Fibroblast of the conjunctiva (primary cell): ENCODE data around the gene GABRB2.

ENCODE experiments used
- DNase-seq: peaks from one replicate; pipeline ENCODE4 v3.0.0-alpha.2; 2010; ENCODE audit warnings: low read depth

Gene GABRB2

GRCh38 chr5:161387121-161387520 lies 159.4 kb downstream of the GABRB2 start:
- DNase-seq: no peak

GRCh38 chr5:161385027-161385426 lies 161.5 kb downstream of the GABRB2 start:
- no peak for DNase-seq

DNA sequence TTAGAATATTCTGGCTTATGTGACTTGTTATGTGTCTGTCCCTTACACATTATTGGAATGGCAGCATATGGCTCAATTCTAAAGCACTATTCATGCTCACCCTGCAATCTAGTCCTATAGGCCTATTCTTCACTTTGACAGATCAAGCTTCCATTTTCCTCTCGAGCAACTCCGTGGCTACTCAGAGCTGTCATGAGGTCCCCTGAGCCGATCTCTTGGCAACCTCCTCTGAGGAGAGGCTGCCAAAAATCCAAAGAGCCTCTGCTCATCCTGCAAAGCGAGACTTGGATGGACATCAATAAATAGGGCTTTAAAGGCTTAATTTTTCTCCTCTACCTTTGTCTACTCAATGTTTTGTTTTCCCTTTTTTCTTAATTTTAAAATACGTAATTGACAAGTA lies 163.8 kb downstream of the GABRB2 start:
- DNase-seq: no peak

DNA sequence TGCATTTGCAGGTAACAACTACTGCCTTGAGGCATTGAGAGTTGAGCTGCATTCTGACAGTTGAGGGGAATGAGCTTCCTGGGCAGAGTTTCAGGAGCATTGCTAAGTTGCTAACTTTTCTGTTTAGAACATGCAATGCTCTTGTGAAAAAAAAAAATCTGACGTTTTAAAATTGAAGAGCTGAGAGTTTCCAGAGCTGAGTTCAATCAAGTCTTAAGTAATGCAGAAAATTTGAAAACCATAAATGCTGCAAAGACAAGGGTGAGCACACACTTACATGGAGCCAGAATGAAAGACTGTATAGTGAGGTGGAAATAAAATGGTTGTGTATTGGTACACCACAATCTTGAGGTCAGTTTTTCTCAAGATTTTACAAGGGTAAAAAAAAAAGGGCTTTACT lies 166.0 kb downstream of the GABRB2 start:
- DNase-seq: no peak

GRCh38 chr5:161378701-161379100 lies 167.8 kb downstream of the GABRB2 start:
- DNase-seq: no peak

- no peak for DNase-seq
These were observed 170.5 kb downstream of the GABRB2 start for GRCh38 chr5:161376034-161376433.

GRCh38 chr5:161373345-161373707 lies 173.2 kb downstream of the GABRB2 start:
- DNase-seq: no peak

- DNase-seq: no peak
These were observed 173.7 kb downstream of the GABRB2 start for GRCh38 chr5:161372682-161373344.

GRCh38 chr5:161369022-161369421 lies 177.5 kb downstream of the GABRB2 start:
- no peak for DNase-seq

- DNase-seq: no peak
These were observed 188.1 kb downstream of the GABRB2 start for GRCh38 chr5:161358446-161358845.

- no peak for DNase-seq
These were observed 202.3 kb downstream of the GABRB2 start for GRCh38 chr5:161344234-161344633.

DNA sequence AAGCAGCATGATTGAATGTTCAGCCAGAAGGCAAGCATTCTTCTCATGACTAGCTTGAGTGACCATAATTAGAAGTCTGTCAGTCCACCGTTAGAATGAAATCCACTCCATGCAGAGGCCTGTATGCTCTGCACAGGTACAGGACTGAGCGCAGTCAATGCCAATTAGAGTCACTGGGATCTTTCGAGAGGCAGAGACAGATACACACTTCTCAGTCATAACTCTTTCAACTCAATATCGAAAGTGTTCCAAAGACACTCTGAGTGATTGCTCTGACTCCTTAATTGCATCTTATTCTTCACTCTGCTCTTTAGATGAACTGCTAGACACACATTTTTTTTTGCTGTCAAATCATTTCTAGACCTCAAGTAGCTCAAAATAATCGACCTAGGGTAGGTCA lies 203.6 kb downstream of the GABRB2 start:
- DNase-seq: no peak

DNA sequence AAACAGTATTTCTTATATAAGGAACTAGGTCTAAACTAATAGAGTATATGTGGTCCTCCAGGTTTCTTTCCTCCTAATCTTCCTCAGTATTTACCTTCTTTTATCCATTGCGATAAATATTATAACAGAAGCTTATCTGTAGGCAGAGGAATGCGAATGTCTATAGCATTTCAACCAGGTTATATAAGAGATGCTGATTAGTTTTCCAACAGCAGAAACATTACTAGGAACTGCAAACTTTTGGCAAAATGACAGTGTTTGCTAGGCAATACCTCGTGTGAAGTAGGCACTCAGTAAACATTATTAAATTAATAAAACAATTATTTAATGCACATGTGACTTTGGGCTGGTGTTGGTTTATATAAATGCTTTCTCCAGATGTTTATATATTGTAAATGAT lies 206.5 kb downstream of the GABRB2 start:
- DNase-seq: no peak

DNA sequence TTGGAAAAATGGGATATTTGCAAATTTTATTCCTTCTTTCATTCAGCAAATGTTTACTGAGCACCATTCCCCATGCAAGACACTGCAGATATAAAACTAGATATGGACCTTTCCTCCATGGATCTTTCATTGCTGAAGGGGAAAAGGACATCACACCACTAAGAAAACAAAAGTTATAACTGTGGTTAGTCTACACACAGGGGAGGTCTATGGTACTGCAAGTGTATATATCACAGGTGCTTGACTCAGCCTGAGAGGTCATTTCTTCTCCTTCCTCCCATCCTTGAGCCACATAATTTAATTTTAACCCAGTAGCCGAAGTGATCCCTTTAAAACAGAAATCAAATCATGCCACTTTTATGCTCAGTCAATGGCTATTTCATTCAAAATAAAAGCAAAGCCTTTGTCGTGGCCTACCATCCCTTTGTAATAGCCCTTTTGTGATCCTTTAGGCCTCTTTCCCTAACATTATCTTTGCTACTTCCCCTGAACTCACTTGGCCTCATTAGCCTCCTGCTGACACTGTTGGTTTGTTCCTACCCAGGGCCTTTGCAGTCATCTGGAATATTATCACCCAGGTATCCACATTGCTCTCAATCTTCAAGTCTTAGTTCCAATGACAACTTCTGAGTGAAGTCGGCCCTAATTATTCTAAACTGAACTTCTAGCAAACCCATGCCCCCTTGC lies 213.2 kb downstream of the GABRB2 start:
- DNase-seq: no peak

GRCh38 chr5:161332343-161332742 lies 214.2 kb downstream of the GABRB2 start:
- DNase-seq: no peak

DNA sequence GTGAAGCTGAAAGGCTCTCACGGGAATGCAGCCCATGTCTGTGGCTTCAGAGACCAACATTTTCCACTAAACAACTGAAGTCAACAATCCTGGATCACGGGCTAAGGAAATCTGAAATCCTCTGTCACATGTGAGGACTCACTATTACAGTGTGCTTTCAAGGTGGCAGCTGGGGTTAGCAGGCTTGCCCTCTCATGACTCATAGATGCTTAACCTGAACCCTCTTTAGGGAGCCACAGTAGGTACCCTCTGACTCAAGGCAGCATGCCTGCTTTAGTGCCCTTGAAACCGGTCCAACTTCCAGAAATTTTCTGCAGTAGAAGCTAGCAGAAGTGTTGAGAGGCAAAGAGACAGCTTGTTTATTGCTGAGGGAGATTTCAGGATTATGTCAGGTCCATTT lies 232.5 kb downstream of the GABRB2 start:
- DNase-seq: no peak

DNA sequence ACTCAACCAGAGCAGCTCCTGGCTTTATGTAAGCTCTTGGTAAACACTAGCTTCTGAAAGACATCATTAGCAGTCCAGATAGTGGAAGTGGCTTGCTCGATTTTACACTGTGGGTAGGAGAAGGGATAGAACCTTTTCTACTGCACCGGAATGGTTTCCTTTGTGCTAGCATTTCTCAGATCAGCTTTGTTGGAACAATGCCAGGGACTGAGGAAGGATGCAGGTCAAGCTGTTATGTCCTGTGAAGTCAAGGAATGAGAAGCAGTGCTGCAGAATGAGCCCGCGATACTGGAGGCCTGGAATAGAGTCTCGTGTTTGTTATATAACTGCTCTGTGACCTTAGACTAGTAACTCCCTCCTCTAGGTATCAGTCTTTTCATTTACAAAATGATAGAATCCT lies 233.6 kb downstream of the GABRB2 start:
- DNase-seq: no peak

DNA sequence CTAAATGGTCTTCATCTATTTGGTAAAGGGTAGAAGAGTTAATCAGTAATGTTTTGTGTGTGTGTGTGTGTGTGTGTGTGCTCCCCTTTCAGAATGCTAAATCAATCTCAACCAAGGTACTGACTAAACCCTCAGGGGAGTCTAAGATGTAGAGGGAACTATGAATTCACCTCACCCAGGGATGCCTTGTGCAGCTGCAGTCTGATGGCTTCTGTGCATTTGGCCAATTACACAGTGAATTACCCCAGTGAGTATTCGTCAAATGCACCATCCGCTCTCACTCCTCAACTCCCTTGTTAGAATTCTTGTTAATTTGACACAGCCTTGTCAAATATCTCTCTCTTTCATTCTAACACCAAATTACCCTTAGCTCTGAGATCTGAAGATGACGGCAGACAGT lies 234.6 kb downstream of the GABRB2 start:
- DNase-seq: no peak

GRCh38 chr5:161311146-161311708 lies 235.3 kb downstream of the GABRB2 start:
- no peak for DNase-seq

GRCh38 chr5:161306351-161306995 lies 240.1 kb downstream of the GABRB2 start:
- no peak for DNase-seq

DNA sequence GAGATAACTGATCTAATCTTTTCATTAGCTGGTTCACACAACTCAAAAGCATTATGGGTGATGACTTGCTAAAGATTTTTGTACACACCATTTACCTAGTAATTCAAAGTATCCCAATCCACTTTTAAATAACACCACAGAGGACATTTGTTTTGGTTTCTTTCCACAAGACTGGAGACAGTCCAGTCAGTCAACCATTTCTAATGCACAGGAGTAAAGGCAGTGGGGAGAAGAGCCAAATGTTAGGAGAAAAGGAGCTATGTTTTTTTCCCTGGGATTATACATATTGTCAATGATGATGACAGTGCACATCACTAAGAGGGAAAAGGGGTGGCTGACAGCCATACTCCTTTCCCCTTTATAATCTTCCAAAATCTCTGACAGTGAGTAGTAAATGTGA lies 240.9 kb downstream of the GABRB2 start:
- no peak for DNase-seq

GRCh38 chr5:161302559-161302958 lies 244.0 kb downstream of the GABRB2 start:
- DNase-seq: no peak

- DNase-seq: no peak
These were observed 244.9 kb downstream of the GABRB2 start for GRCh38 chr5:161301586-161301985.
